GM21390 (cell line): ENCODE results near the gene NARS2.
A peak's percentile ranks its signal among the peaks of the same experiment; 100 is the strongest.
"Not testable (repeated sequence)": the region's sequence is repeated elsewhere in the genome, so short reads cannot be mapped to it uniquely, and the experiment has no call there.

Source experiments
- ATAC-seq: cut with Tn5 transposase; IDR thresholded peaks from one replicate; pipeline ENCODE4 v1.9.1; 2021; ENCODE audit not compliant: unreplicated experiment

The NARS2 gene, protein sequence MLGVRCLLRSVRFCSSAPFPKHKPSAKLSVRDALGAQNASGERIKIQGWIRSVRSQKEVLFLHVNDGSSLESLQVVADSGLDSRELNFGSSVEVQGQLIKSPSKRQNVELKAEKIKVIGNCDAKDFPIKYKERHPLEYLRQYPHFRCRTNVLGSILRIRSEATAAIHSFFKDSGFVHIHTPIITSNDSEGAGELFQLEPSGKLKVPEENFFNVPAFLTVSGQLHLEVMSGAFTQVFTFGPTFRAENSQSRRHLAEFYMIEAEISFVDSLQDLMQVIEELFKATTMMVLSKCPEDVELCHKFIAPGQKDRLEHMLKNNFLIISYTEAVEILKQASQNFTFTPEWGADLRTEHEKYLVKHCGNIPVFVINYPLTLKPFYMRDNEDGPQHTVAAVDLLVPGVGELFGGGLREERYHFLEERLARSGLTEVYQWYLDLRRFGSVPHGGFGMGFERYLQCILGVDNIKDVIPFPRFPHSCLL

GRCh38 chr11:78574386-78575381 lies at the start of gene NARS2:
TSS of gene NARS2 (minus strand) at chr11:78574864. CDS start at chr11:78574488, 376 bp downstream.
- ATAC-seq = peak; percentile 89

DNA sequence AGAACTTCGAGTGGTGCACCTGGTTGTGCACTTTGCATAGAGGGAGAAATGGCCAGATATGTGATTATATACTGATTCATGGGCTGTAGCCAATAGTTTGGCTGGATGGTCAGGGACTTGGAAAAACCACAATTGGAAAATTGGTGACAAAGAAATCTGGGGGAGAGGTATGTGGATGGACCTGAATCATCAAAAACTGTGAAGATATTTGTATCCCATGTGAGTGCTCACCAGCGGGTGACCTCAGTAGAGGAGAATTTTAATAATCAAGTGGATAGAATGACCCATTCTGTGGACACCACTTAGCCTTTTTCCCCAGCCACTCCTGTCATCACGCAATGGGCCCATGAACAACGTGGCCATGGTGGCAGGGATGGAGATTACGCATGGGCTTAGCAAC lies 48.0 kb upstream of the NARS2 start:
- no peak for ATAC-seq

DNA sequence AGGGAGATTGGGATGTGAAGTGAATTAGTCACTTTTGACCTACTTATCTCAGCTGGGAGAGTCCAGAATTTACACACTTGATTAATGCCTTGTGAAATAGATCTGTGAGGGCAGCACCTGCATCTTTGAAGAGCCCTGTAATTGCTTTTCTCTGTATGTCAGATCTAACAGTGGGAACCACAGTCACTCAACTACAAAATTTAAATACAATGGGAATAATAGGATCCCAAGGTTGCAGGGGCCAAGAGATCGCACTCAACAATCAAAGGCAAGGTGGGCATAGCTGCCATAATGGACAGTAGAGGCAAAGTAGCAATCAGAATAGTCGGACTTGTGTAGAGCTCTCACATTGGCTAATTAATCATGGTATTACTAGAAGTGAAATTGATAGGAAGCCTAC lies 45.5 kb upstream of the NARS2 start:
- no peak for ATAC-seq

DNA sequence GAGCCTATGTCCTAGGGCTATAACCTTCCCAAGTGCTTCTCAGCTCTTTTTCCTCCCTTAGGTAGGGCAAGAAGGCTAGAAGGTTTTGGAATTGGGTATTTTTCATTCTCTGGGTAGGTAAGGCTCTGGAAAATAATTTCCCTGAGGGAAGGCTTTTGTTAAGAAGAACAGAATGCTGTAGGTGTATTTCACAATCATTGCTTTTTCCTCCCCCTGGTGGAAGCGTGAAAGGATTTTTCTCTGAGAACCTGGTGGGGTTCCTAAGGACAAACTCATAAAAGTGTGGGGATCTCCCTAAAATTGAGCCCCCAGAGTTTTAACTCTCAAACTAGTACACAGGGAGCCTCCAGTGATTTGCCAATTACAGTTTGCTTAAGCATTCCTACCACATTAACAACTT lies 41.1 kb upstream of the NARS2 start:
- ATAC-seq = no peak

- no peak for ATAC-seq
Observed at GRCh38 chr11:78613378-78613813, 38.7 kb upstream of the NARS2 start.

DNA sequence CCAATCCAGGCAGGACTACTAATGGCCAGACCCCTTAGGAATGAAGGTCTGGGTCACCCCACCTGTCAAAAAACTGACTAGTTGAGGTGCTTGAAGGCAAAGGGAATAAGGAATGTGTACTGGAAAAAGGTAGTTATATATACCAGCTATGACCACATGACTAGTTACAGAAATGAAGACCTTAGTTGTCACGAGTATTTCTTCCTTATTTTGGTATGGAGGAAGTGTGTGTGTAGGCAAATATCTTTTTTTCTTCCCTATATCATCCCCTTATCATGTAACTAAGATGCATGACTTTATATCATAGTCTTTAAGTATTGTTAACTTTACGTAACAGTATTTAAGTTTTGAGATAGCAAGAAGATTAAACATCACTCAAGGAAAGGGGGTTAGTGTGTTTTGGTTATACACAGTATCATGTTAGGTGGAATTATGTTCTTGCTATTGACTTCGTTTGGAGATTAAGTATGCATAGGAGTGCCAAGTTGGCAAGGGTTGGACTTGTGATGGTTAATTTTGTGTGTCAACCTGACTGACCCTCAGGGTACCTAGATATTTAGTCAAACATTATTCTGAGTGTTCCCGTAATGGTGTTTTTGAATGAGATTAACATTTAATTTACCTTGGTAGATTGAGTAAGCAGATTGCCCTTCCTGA lies 38.2 kb upstream of the NARS2 start:
- ATAC-seq = no peak

DNA sequence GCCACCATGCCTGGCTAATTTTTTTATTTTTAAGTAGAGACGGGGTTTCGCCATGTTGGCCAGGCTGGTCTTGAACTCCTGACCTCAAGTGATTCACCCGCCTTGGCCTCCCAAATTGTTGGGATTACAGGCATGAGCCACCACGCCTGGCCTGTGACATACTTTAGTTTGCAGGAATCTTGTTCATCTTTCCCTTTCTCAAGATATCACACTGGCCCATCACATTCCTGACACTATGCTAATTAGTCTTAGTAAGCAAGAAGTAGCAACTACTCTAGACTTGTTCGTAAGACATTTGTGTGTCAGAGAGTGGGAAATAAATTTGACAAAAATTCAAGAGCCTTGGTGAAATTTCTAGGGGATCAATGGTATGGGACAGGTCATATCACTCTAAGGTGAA lies 34.7 kb upstream of the NARS2 start:
- not testable (repeated sequence) for ATAC-seq

- no peak for ATAC-seq
Observed at GRCh38 chr11:78607696-78608095, 33.0 kb upstream of the NARS2 start.

GRCh38 chr11:78606667-78607066 lies 32.0 kb upstream of the NARS2 start:
- ATAC-seq = no peak

DNA sequence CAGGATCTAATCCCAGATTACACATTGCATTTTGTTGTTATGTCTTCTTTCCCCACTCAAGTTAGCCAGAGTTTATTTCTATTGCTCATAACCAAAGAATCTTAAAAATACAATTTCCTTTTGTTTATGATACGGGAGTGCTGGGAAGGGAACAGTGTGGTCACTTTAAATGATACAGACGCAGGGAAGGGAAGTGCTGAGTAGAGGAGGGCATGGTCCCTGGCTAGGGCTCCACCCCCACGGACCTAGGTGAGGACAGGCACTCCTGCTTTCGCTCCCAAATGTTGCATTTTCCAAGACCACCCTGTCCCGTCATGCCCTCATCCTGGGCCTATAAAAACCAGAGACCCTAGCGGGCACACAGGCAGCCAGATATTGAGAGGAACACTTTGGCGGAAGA lies 30.6 kb upstream of the NARS2 start:
- no peak for ATAC-seq

- no peak for ATAC-seq
Observed at GRCh38 chr11:78603792-78604191, 29.1 kb upstream of the NARS2 start.

- not testable (repeated sequence) for ATAC-seq
Observed at GRCh38 chr11:78602771-78603170, 28.1 kb upstream of the NARS2 start.

DNA sequence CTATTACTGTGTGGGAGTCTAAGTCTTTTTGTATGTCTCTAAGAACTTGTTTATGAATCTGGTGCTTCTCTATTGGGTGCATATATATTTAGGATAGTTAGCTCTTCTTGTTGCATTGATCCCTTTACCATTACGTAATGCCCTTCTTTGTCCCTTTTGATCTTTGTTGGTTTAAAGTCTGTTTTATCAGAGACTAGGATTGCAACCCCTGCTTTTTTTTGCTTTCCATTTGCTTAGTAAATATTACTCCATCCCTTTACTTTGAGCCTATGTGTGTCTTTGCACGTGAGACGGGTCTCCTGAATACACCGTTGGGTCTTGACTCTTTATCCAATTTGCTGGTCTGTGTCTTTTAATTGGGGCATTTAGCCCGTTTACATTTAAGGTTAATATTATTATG lies 26.4 kb upstream of the NARS2 start:
- not testable (repeated sequence) for ATAC-seq

DNA sequence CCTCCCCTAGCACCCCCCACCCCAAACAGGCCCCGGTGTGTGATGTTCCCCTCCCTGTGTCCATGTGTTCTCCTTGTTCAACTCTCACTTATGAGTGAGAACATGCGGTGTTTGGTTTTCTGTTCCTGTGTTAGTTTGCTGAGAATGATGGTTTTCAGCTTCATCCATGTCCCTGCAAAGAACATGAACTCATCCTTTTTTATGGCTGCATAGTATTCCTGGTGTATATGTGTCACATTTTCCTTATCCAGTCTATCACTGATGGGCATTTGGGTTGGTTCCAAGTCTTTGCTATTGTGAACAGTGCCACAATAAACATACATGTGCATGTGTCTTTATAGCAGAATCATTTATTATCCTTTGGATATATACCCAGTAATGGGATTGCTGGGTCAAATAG lies 22.9 kb upstream of the NARS2 start:
- ATAC-seq = not testable (repeated sequence)

DNA sequence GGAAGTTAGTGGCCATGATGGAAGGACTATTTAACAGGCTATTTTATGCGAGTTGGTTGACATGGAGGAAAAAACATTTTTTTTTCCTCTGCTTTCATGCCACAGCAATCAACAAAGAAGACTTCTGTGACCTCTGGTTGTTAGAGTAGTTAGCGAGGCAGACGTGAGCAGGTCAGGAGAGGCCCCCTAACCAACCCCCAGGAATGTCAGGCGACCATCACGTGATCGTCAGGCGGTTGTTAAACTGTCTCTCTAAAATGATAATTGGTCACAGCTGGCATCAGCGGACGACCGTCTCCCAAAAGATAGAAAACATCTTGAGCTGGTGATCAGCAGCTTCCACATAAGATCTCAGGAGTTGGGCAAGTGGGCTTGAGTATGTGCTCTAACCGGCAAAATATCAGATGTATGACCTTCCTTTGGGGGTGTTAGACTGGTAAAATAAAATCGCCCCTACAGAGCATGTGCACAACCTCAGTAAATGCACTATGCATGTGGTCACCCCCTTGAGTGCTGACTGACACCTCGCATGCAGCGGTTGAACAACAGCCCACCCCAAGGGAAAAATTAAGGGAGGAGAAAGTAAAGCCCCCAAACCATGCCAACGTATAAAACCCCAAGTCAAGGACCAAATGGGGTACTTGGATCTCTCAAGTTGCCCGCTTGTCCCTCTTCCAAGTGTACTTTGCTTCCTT lies 20.9 kb upstream of the NARS2 start:
- ATAC-seq = no peak

DNA sequence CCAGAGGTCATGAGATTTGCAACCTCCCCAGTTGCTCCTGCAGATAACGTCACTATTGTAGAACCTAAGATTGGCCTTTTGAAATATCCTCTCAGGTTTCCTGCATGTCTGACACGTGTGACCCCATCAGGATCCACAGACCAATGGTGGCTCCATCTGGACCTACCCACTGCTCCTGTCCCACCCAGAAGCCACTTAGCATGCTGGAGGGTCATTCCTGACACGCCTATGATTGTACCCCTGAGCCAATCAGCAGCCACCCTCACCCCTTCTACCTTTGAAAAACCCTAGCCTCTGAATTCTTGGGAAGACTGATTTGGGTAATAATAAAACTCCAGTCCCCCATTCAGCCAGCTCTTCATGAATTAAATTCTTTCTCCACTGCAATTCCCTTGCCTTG lies 20.1 kb upstream of the NARS2 start:
- ATAC-seq = no peak

DNA sequence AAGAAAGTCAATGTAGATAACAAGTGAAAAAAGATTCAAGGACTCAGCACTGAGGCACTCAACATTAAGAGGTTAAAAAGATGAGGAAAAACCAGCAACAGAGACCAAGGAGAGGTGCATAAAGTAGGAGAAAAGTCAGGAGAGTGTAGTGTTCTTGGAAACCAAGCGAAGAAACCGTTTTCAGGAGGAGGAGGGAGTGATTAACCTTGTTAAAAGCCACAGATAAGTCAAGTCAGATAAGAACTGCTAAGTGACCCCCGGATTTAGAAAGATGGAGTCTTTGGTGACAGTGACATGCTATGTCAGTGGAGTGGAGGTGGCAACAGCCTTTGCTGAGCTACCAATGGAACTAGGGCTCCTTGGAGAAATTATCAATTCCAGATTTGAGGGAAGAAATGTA lies 13.9 kb upstream of the NARS2 start:
- no peak for ATAC-seq

- ATAC-seq = no peak
Observed at GRCh38 chr11:78587446-78587845, 12.8 kb upstream of the NARS2 start.

GRCh38 chr11:78586452-78587046 lies 11.9 kb upstream of the NARS2 start:
- no peak for ATAC-seq

GRCh38 chr11:78583889-78584288 lies 9.2 kb upstream of the NARS2 start:
- ATAC-seq = no peak
